ENCODE measurements around the gene B4GALT1.
A peak's percentile ranks its signal among the peaks of the same experiment; 100 is the strongest.
"Not testable (repeated sequence)": the region's sequence is repeated elsewhere in the genome, so short reads cannot be mapped to it uniquely, and the experiment has no call there.

Gene B4GALT1

DNA sequence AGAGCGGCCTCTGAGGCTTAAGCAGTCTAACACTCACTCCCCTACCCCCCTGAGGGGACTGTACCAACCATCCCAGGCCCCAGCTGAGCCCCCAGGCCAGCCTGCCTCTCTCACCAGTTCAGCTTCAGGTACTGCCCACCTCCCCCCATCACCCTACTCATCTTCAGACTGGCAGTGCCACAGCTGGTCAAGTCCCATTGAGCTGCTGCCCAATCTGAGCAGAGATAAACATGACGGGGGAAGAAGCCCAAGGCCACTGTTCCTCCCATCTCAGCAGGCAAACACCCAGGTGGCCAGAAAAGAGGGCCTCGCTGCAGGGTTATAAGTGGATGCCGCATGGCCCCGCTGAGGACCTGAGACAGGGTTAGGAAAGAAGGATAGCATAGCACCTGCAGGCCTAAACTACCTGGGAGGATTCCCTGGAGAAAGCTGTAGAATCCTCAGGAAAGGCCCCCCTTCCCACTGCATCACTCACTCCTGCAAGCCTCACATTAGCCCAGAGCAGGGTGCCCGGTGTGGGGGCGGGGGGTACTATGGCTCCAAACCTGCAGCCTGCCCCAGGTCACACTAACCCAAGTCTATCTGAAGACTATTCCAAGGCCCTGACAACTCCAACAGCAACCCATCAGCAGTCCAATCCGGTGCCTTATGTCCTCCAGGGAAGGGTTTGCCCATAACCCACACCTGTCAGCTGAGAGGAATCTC lies 3.6 kb downstream of the B4GALT1 start:
- H3K4me1 ChIP-seq (ENCODE audit: insufficient read depth, poor library complexity, severe bottlenecking) = peaks cover 51% of the 10 kb centered on the region

GRCh38 chr9:33162721-33163311 lies 4.3 kb downstream of the B4GALT1 start:
- Histone ChIP-seq H3K9me3 (ENCODE audit: severe bottlenecking) (no peaks in the 10 kb centered on the region), H3K36me3 (ENCODE audit: low read depth) (peaks cover 6% of the 10 kb centered on the region), H3K4me1 (ENCODE audit: insufficient read depth, poor library complexity, severe bottlenecking) (peaks cover 59% of the 10 kb centered on the region), H3K27ac (ENCODE audit: poor library complexity, severe bottlenecking) (peak overlapping the region; percentile 99), H3K4me3 (ENCODE audit: severe bottlenecking) (peak overlapping the region; percentile 1), H3K27me3 (ENCODE audit: insufficient read depth, poor library complexity, severe bottlenecking) (no peaks in the 10 kb centered on the region)
- ATAC-seq (ENCODE audit: low read depth) (peak; percentile 13), DNase-seq (ENCODE audit: low spot score) (no peak)
- TF ChIP-seq, protein P1, sequence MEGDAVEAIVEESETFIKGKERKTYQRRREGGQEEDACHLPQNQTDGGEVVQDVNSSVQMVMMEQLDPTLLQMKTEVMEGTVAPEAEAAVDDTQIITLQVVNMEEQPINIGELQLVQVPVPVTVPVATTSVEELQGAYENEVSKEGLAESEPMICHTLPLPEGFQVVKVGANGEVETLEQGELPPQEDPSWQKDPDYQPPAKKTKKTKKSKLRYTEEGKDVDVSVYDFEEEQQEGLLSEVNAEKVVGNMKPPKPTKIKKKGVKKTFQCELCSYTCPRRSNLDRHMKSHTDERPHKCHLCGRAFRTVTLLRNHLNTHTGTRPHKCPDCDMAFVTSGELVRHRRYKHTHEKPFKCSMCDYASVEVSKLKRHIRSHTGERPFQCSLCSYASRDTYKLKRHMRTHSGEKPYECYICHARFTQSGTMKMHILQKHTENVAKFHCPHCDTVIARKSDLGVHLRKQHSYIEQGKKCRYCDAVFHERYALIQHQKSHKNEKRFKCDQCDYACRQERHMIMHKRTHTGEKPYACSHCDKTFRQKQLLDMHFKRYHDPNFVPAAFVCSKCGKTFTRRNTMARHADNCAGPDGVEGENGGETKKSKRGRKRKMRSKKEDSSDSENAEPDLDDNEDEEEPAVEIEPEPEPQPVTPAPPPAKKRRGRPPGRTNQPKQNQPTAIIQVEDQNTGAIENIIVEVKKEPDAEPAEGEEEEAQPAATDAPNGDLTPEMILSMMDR (IDR thresholded peaks at IDR 0.05; ENCODE audit: poor library complexity, severe bottlenecking) = no peak

More for the DNA sequence above, 3.6 kb downstream of the B4GALT1 start:
- ATAC-seq (ENCODE audit: low read depth) (no peak), DNase-seq (ENCODE audit: low spot score) (no peak)
- Histone ChIP-seq H3K9me3 (ENCODE audit: severe bottlenecking) (no peaks in the 10 kb centered on the region), H3K27ac (ENCODE audit: poor library complexity, severe bottlenecking) (peak overlapping the region; percentile 99), H3K27me3 (ENCODE audit: insufficient read depth, poor library complexity, severe bottlenecking) (no peaks in the 10 kb centered on the region), H3K4me3 (ENCODE audit: severe bottlenecking) (no peak overlapping the region), H3K36me3 (ENCODE audit: low read depth) (peaks cover 6% of the 10 kb centered on the region)
- TF ChIP-seq, protein P1 (IDR thresholded peaks at IDR 0.05; ENCODE audit: poor library complexity, severe bottlenecking) = no peak

DNA sequence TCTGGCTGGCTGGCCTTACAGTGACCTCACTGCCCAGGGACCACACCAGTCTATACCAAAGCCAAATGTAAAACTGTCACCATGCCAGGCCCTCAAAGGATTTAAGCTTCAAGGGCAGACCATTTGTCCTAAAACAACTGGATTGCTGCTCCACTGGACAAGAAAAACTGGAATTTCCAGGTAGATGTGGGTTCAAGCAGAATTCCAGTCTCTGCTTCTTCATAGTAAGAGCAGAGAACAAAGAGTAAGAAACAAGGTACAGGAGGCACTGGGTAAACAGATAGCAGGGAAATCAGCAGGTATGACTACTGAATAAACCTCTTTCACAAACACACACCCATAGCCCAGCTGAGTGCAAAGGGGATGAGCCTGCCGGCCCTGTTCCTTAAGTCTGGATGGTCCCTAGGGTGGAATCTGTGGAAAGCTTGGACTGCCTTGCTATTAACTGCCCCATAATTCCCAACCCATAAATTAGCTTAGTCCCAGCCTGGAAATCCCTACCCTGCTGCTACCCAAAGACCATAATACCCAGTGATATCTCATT lies 5.5 kb downstream of the B4GALT1 start:
- Histone ChIP-seq H3K4me1 (ENCODE audit: insufficient read depth, poor library complexity, severe bottlenecking) (peaks cover 70% of the 10 kb centered on the region), H3K36me3 (ENCODE audit: low read depth) (peaks cover 6% of the 10 kb centered on the region), H3K27me3 (ENCODE audit: insufficient read depth, poor library complexity, severe bottlenecking) (no peaks in the 10 kb centered on the region), H3K27ac (ENCODE audit: poor library complexity, severe bottlenecking) (peak overlapping the region; percentile 99), H3K9me3 (ENCODE audit: severe bottlenecking) (no peaks in the 10 kb centered on the region), H3K4me3 (ENCODE audit: severe bottlenecking) (peak overlapping the region; percentile 2)
- TF ChIP-seq, protein P1 (IDR thresholded peaks at IDR 0.05; ENCODE audit: poor library complexity, severe bottlenecking) = no peak
- DNase-seq (ENCODE audit: low spot score) (no peak), ATAC-seq (ENCODE audit: low read depth) (peak; percentile 17)

GRCh38 chr9:33161011-33161588 lies 6.0 kb downstream of the B4GALT1 start:
- DNase-seq (ENCODE audit: low spot score) (peak; percentile 93), ATAC-seq (ENCODE audit: low read depth) (peak; percentile 65)
- H3K4me3 ChIP-seq (ENCODE audit: severe bottlenecking) = peak overlapping the region; percentile 2
- H3K9me3 ChIP-seq (ENCODE audit: severe bottlenecking) = no peaks in the 10 kb centered on the region
- peaks cover 6% of the 10 kb centered on the region for H3K36me3 ChIP-seq (ENCODE audit: low read depth)
- H3K27ac ChIP-seq (ENCODE audit: poor library complexity, severe bottlenecking) = peak overlapping the region; percentile 99
- no peaks in the 10 kb centered on the region for H3K27me3 ChIP-seq (ENCODE audit: insufficient read depth, poor library complexity, severe bottlenecking)
- peaks cover 75% of the 10 kb centered on the region for H3K4me1 ChIP-seq (ENCODE audit: insufficient read depth, poor library complexity, severe bottlenecking)
- TF ChIP-seq, protein P1 (IDR thresholded peaks at IDR 0.05; ENCODE audit: poor library complexity, severe bottlenecking) = no peak

- H3K4me1 ChIP-seq (ENCODE audit: insufficient read depth, poor library complexity, severe bottlenecking) = peaks cover 77% of the 10 kb centered on the region
- H3K9me3 ChIP-seq (ENCODE audit: severe bottlenecking); H3K27me3 ChIP-seq (ENCODE audit: insufficient read depth, poor library complexity, severe bottlenecking); H3K36me3 ChIP-seq (ENCODE audit: low read depth); DNase-seq (ENCODE audit: low spot score); H3K4me3 ChIP-seq (ENCODE audit: severe bottlenecking); ATAC-seq (ENCODE audit: low read depth): not testable (repeated sequence)
- peak overlapping the region; percentile 99 for H3K27ac ChIP-seq (ENCODE audit: poor library complexity, severe bottlenecking)
These were observed 6.7 kb downstream of the B4GALT1 start for GRCh38 chr9:33160446-33160845.

Data from RWPE2 (cell line).